ENCODE data around the gene MEIS2. TPM values are rescaled to one million over a fixed set of nuclear protein-coding genes. Genes with fewer than 3 reads are reported as not detected.

Gene MEIS2
- total and polyA plus RNA-seq, 2 of the 13 experiments (the other 11 are each of a cell fraction or from before 2014, with no cell fraction given) = 10.7 to 12.4 TPM

GRCh38 chr15:36914466-36914865 lies 185.9 kb downstream of the MEIS2 start:
- ChIA-PET POLR2A (no interaction called here), CTCF (ENCODE audit: low intra/inter-chr PET ratio, low total read pairs) (no interaction called here)
- no peak overlapping the region for H3K9ac ChIP-seq (ENCODE audit: insufficient read depth, low read depth, low read length)
- H3K4me1 ChIP-seq (ENCODE audit: insufficient read depth, low read length) = peaks cover 5% of the 10 kb centered on the region; the same call in 1 of the 2 replicates
- H3K79me2 ChIP-seq (ENCODE audit: insufficient read depth, low read length) = no peaks in the 10 kb centered on the region
- H2AFZ ChIP-seq (ENCODE audit: low read length) = no peak overlapping the region
- FAIRE-seq (no peak), ATAC-seq (no peak), DNase-seq (ENCODE audit: low spot score) (no peak)
- WGBS (ENCODE audit: low lambda C conversion rate) = 66% methylated on average over 4 of the region's 4 CpGs
- intact Hi-C loops (cut with micrococcal nuclease; ENCODE audit: unreplicated experiment) (no loop called here), in situ Hi-C loops (cut with HindIII; ENCODE audit: extremely low pct_ligation_motif_present, low pct_unique_long_range_greater_than_20kb) (no loop called here)
- no peaks in the 10 kb centered on the region for H3K9me3 ChIP-seq (ENCODE audit: low read length)
- no peak overlapping the region for H3K27ac ChIP-seq (ENCODE audit: extremely low read length, insufficient read depth, low read length)
- no peaks in the 10 kb centered on the region for H3K27me3 ChIP-seq (ENCODE audit: control insufficient read depth in 1 of 2, insufficient read depth in 2 of 2, low read length in 2 of 2)
- no peak for TF ChIP-seq NFATC3 (CRISPR knock-in tag; IDR thresholded peaks at IDR 0.05)
- no peak for TF ChIP-seq ARID2 (CRISPR knock-in tag; IDR thresholded peaks at IDR 0.05; ENCODE audit: borderline replicate concordance)
- no peak for TF ChIP-seq XRCC5 (optimal IDR thresholded peaks at IDR 0.05; ENCODE audit: low read length)
- TF ChIP-seq ZNF619 (CRISPR knock-in tag; IDR thresholded peaks at IDR 0.05) = no peak
- BruUV-seq (replicated peaks) = no TSS peak
- no peaks in the 10 kb centered on the region for H3K36me3 ChIP-seq (replicated peaks in 1 of 2; ENCODE audit: control insufficient read depth in 1 of 2, insufficient read depth in 2 of 2, low read length in 2 of 2)
- no peak overlapping the region for H3K4me2 ChIP-seq (ENCODE audit: low read depth, low read length)
- H4K20me1 ChIP-seq (ENCODE audit: insufficient read depth, low read length) = no peaks in the 10 kb centered on the region
- H3K4me3 ChIP-seq (replicated peaks in 1 of 3; ENCODE audit: insufficient read depth in 1 of 3, low read depth in 2 of 3, low read length in 3 of 3) = no peak overlapping the region

DNA sequence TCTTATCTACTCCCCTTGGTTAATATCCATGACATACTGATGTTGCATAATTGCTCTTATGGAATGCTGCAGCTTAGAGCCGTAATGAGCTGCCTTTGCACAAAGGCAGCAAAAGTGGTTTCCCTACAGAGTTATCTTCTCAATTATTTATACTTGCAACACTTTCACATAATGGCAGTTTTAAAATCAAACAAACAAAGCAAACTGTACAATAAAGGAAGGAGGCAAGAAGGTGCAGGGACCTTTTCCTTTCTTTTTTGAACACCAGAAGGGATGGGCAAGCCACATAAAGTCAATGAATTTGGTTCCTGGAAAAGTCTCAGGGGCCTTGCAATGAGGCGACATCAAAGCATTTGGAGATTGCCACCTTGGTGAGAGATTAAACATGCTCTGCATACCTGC lies 188.0 kb downstream of the MEIS2 start:
- peaks cover 11% of the 10 kb centered on the region; the same call in 1 of the 2 replicates for H3K4me1 ChIP-seq (ENCODE audit: insufficient read depth, low read length)
- no peak overlapping the region for H3K4me3 ChIP-seq (replicated peaks in 1 of 3; ENCODE audit: insufficient read depth in 1 of 3, low read depth in 2 of 3, low read length in 3 of 3)
- no peak overlapping the region for H3K4me2 ChIP-seq (ENCODE audit: low read depth, low read length)
- 81% methylated on average over 2 of the region's 2 CpGs for WGBS (ENCODE audit: low lambda C conversion rate)
- POLR2A ChIA-PET = no interaction called here
- FAIRE-seq (no peak), ATAC-seq (no peak), DNase-seq (ENCODE audit: low spot score) (no peak)
- H2AFZ ChIP-seq (ENCODE audit: low read length) = no peak overlapping the region
- H3K27ac ChIP-seq (ENCODE audit: extremely low read length, insufficient read depth, low read length) = no peak overlapping the region
- intact Hi-C loops (cut with micrococcal nuclease; ENCODE audit: unreplicated experiment) (no loop called here), in situ Hi-C loops (cut with HindIII; ENCODE audit: extremely low pct_ligation_motif_present, low pct_unique_long_range_greater_than_20kb) (no loop called here)
- H3K36me3 ChIP-seq (replicated peaks in 1 of 2; ENCODE audit: control insufficient read depth in 1 of 2, insufficient read depth in 2 of 2, low read length in 2 of 2) = no peaks in the 10 kb centered on the region
- H3K27me3 ChIP-seq (ENCODE audit: control insufficient read depth in 1 of 2, insufficient read depth in 2 of 2, low read length in 2 of 2) = no peaks in the 10 kb centered on the region
- H3K9ac ChIP-seq (ENCODE audit: insufficient read depth, low read depth, low read length) = no peak overlapping the region
- CTCF ChIA-PET (ENCODE audit: low intra/inter-chr PET ratio, low total read pairs) = no interaction called here
- H4K20me1 ChIP-seq (ENCODE audit: insufficient read depth, low read length) = no peaks in the 10 kb centered on the region
- no peaks in the 10 kb centered on the region for H3K9me3 ChIP-seq (ENCODE audit: low read length)
- no TSS peak for BruUV-seq (replicated peaks)
- H3K79me2 ChIP-seq (ENCODE audit: insufficient read depth, low read length) = no peaks in the 10 kb centered on the region
- TF ChIP-seq ZNF839 (CRISPR knock-in tag; IDR thresholded peaks at IDR 0.05; ENCODE audit: borderline replicate concordance) (no peak), ZNF619 (CRISPR knock-in tag; IDR thresholded peaks at IDR 0.05) (no peak), HDAC1 (CRISPR knock-in tag; IDR thresholded peaks at IDR 0.05) (no peak), FOXM1 (CRISPR knock-in tag; IDR thresholded peaks at IDR 0.05) (no peak), YEATS2 (CRISPR knock-in tag; IDR thresholded peaks at IDR 0.05; ENCODE audit: borderline replicate concordance) (no peak), DNMT3B (CRISPR knock-in tag; conservative IDR thresholded peaks at IDR 0.05) (no peak), TBX3 (IDR thresholded peaks at IDR 0.05; ENCODE audit: borderline replicate concordance) (no peak), ZBTB34 (CRISPR knock-in tag; IDR thresholded peaks at IDR 0.05) (no peak), ZUFSP (CRISPR knock-in tag; IDR thresholded peaks at IDR 0.05; ENCODE audit: borderline replicate concordance) (no peak), JUND (CRISPR knock-in tag; IDR thresholded peaks at IDR 0.05) (no peak), PHF8 (CRISPR knock-in tag; IDR thresholded peaks at IDR 0.05) (no peak), ZNF768 (CRISPR knock-in tag; IDR thresholded peaks at IDR 0.05) (no peak)
- TF ChIP-seq, protein P1, sequence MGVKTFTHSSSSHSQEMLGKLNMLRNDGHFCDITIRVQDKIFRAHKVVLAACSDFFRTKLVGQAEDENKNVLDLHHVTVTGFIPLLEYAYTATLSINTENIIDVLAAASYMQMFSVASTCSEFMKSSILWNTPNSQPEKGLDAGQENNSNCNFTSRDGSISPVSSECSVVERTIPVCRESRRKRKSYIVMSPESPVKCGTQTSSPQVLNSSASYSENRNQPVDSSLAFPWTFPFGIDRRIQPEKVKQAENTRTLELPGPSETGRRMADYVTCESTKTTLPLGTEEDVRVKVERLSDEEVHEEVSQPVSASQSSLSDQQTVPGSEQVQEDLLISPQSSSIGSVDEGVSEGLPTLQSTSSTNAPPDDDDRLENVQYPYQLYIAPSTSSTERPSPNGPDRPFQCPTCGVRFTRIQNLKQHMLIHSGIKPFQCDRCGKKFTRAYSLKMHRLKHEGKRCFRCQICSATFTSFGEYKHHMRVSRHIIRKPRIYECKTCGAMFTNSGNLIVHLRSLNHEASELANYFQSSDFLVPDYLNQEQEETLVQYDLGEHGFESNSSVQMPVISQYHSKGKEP (CRISPR knock-in tag; IDR thresholded peaks at IDR 0.05) = no peak

Data from HepG2 (cell line).